OCI-LY1 (cell line): ENCODE data around the gene IL22RA2.

Experiments
- CTCF ChIP-seq: fragments of 200-600 bp; sonication (generic), shearing (Covaris generic); IDR thresholded peaks from 2 replicates; pipeline ENCODE4 v1.5.1; 2017; ENCODE audit warnings: mild to moderate bottlenecking, antibody characterized with exemption, low read length, moderate library complexity, mixed read lengths
- EZH2 ChIP-seq: fragments of 200-600 bp; sonication (generic), shearing (Covaris generic); IDR thresholded peaks from 2 replicates; pipeline ENCODE4 v1.8.0; 2017; ENCODE audit warnings: borderline replicate concordance, mixed run types, mild to moderate bottlenecking, antibody characterized with exemption, low read length, moderate library complexity, mixed read lengths

- TF ChIP-seq CTCF: no peak
- no peak for TF ChIP-seq EZH2
Observed at GRCh38 chr6:137160763-137161162, 12.7 kb downstream of the IL22RA2 start.
